Trophoblast cell (in vitro differentiated cells and primary cell): Measurements from ENCODE around the gene CSGALNACT2.

ENCODE experiments used
- DNase-seq, 2 donors: peaks; one replicate each; pipeline ENCODE4 v3.0.0-alpha.2; 2016
- H2AFZ ChIP-seq: 2 replicates; pipeline ENCODE4 v1.6.1; 2013; ENCODE audit warnings: low read length, moderate library complexity, mild to moderate bottlenecking; ENCODE audit not compliant: insufficient read depth, poor library complexity
- H2AK5ac ChIP-seq: 2 replicates; pipeline ENCODE4 v1.6.1; 2013; ENCODE audit warnings: mild to moderate bottlenecking, low read length
- H2BK120ac ChIP-seq: 2 replicates; pipeline ENCODE4 v1.6.1; 2013; ENCODE audit warnings: low read length, mild to moderate bottlenecking, moderate library complexity; ENCODE audit not compliant: insufficient read depth, poor library complexity
- H2BK12ac ChIP-seq: 2 replicates; pipeline ENCODE4 v1.6.1; 2013; ENCODE audit warnings: mild to moderate bottlenecking, low read length, moderate library complexity
- H2BK5ac ChIP-seq: 2 replicates; pipeline ENCODE4 v1.6.1; 2013; ENCODE audit warnings: low read length, low read depth, moderate library complexity, mild to moderate bottlenecking; ENCODE audit not compliant: poor library complexity
- H3K14ac ChIP-seq: 2 replicates; pipeline ENCODE4 v1.6.1; 2013; ENCODE audit warnings: mild to moderate bottlenecking, low read length
- H3K18ac ChIP-seq: 2 replicates; pipeline ENCODE4 v1.6.1; 2013; ENCODE audit warnings: mild to moderate bottlenecking, low read length
- H3K23ac ChIP-seq: 2 replicates; pipeline ENCODE4 v1.6.1; 2013; ENCODE audit warnings: low read length
- H3K27ac ChIP-seq: 2 replicates; pipeline ENCODE4 v1.5.1; 2013; ENCODE audit warnings: low read depth, mild to moderate bottlenecking, inconsistent platforms, low read length, moderate library complexity
- H3K27me3 ChIP-seq: 2 replicates; pipeline ENCODE4 v1.6.1; 2013; ENCODE audit warnings: inconsistent platforms, mild to moderate bottlenecking, low read length, moderate library complexity; ENCODE audit not compliant: insufficient read depth
- H3K36me3 ChIP-seq, 2 experiments: 1 replicate in 1 of 2; 2 replicates in 1 of 2; pipeline ENCODE4 v1.6.1; 2013; ENCODE audit warnings: low read length in 2 of 2, mild to moderate bottlenecking in 2 of 2, moderate library complexity in 1 of 2; ENCODE audit not compliant: insufficient read depth in 2 of 2, control insufficient read depth in 1 of 2
- H3K4ac ChIP-seq: 2 replicates; pipeline ENCODE4 v1.6.1; 2013; ENCODE audit warnings: low read depth, mild to moderate bottlenecking, low read length, moderate library complexity
- H3K4me1 ChIP-seq, 2 experiments: 1 replicate in 1 of 2; 2 replicates in 1 of 2; pipeline ENCODE4 v1.6.1; 2013; ENCODE audit warnings: low read length in 2 of 2, mild to moderate bottlenecking in 2 of 2, moderate library complexity in 1 of 2; ENCODE audit not compliant: insufficient read depth in 2 of 2, control insufficient read depth in 1 of 2
- H3K4me2 ChIP-seq: 2 replicates; pipeline ENCODE4 v1.6.1; 2013; ENCODE audit warnings: inconsistent platforms, mild to moderate bottlenecking, low read length, moderate library complexity
- H3K4me3 ChIP-seq: 2 replicates; pipeline ENCODE4 v1.5.1; 2013; ENCODE audit warnings: mild to moderate bottlenecking, low read depth, low read length, inconsistent platforms
- H3K79me1 ChIP-seq: one replicate; pipeline ENCODE4 v1.6.1; 2013; ENCODE audit warnings: low read length
- H3K79me2 ChIP-seq: 2 replicates; pipeline ENCODE4 v1.6.1; 2013; ENCODE audit warnings: low read length, mild to moderate bottlenecking; ENCODE audit not compliant: control insufficient read depth, insufficient read depth, poor library complexity
- H3K9ac ChIP-seq: 2 replicates; pipeline ENCODE4 v1.6.1; 2013; ENCODE audit warnings: mild to moderate bottlenecking, low read length
- H3K9me3 ChIP-seq: 2 replicates; pipeline ENCODE4 v1.6.1; 2013; ENCODE audit warnings: low read depth, mild to moderate bottlenecking, control low read depth, inconsistent platforms, low read length; ENCODE audit not compliant: insufficient read depth
- H4K12ac ChIP-seq: 2 replicates; pipeline ENCODE4 v1.6.1; 2013; ENCODE audit warnings: low read depth, mild to moderate bottlenecking, low read length, moderate library complexity
- H4K8ac ChIP-seq: 2 replicates; pipeline ENCODE4 v1.6.1; 2013; ENCODE audit warnings: low read depth, mild to moderate bottlenecking, low read length, moderate library complexity
- H4K91ac ChIP-seq: one replicate; pipeline ENCODE4 v1.6.1; 2013; ENCODE audit warnings: low read depth, mild to moderate bottlenecking, low read length, moderate library complexity
- WGBS: extraction: QIAGEN DNeasy Blood & Tissue Kit; methylation state at CpG from one replicate; pipeline ENCODE4 v1.1.7; 2013; ENCODE audit warnings: missing lambda C conversion rate; ENCODE audit not compliant: insufficient read length, insufficient coverage; ENCODE audit errors: extremely low coverage; 5-methylcytosine and 5-hydroxymethylcytosine counted together

Gene CSGALNACT2

DNA sequence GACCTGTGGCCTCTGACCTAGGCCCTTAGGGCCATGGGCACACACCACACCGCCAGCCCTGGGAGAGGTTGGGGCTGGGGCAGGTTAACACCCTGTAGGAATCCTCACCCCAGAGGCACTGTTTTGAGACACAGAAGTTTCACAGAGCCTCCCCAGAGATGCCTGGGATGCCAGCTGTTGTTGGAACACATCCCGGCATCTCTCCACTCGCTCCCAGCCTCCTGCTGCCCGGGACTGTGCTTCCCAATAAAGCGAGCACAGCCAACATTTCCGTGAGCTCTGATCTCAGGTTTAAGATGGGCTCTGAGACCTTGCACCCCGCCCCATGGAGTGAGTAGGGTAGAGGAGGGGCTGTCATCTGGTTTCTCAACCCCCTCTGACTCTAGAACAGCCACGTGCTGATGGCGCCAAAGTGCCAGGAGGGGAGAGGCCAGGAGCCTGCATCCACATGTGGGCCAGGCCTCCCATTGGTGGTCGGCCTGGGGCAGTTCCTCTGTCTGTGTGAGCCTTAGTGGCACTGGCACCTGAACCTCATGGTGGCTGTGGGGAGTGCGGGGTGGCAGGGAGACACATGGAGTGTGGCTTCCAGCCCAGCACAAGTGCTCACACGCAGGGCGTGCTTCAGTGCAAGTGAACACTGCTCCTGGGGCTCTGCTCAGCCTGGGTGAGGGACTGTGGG lies 73.9 kb downstream of the CSGALNACT2 start:
- Histone ChIP-seq H3K9me3 (no peaks in the 10 kb centered on the region), H3K27ac (no peak overlapping the region), H2BK12ac (no peak overlapping the region), H3K4ac (no peak overlapping the region), H2BK5ac (no peak overlapping the region), H3K79me2 (no peaks in the 10 kb centered on the region), H3K27me3 (no peaks in the 10 kb centered on the region), H4K8ac (no peak overlapping the region), H2AFZ (no peak overlapping the region), H2BK120ac (no peak overlapping the region), H3K23ac (no peak overlapping the region), H3K4me1 (no peaks in the 10 kb centered on the region), H4K91ac (no peak overlapping the region), H3K79me1 (no peaks in the 10 kb centered on the region), H4K12ac (no peak overlapping the region), H3K9ac (no peak overlapping the region), H3K4me3 (no peak overlapping the region), H3K36me3 (no peaks in the 10 kb centered on the region), H2AK5ac (no peak overlapping the region), H3K18ac (no peak overlapping the region), H3K14ac (no peak overlapping the region), H3K4me2 (no peak overlapping the region)
- WGBS: no CpG with 5 or more reads among the region's 13 CpGs
- no peak for DNase-seq

DNA sequence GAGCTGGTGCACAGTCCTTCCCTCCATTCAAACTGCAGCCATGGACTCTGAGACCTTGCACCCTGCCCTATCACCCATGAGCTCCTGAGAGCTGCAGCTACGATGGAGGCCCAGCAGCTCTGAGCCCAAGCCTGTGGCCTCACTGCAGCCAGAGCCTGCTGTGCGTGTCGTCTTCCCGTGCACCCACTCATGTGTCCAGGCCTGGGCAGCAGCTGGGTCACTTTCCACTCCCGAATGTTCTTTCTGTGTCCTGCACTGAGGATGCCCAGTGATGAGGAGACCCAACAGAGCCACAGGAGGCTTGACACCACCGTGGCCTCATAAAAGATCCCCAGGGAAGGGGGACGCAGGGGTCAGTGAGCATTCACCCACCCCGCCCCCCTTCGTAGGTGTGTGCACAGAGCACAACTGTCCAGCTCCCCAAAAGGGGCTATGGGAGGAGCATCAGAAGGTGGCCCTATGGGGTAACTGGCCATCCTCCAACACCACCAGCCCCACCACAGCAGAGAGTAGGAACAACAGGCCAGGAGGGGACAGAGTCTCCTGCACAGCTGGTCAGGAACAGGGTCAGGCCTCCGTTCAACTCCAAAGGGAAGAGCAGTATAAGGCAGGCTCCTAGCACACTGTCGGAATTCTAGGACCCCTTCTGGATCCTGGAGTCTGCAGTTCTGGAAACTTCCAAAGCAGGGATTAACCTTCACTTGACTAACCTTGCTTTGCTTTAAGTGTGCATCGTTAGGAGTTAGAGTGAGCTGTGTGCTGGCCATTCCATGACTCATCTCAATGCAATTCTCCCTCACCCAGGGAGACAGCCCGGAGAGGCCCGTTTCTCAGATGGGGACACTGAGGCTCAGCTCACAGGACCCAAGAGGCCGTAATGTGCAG lies 76.1 kb downstream of the CSGALNACT2 start:
- no peak overlapping the region for H2BK5ac ChIP-seq
- no peak overlapping the region for H2BK120ac ChIP-seq
- H3K4me1 ChIP-seq: no peaks in the 10 kb centered on the region
- no CpG with 5 or more reads among the region's 15 CpGs for WGBS
- no peaks in the 10 kb centered on the region for H3K9me3 ChIP-seq
- no peak overlapping the region for H3K9ac ChIP-seq
- H3K27me3 ChIP-seq: no peaks in the 10 kb centered on the region
- no peak overlapping the region for H3K4me2 ChIP-seq
- H3K4ac ChIP-seq: no peak overlapping the region
- H2AFZ ChIP-seq: no peak overlapping the region
- H3K79me1 ChIP-seq: no peaks in the 10 kb centered on the region
- no peak overlapping the region for H3K14ac ChIP-seq
- H3K27ac ChIP-seq: no peak overlapping the region
- H2AK5ac ChIP-seq: no peak overlapping the region
- no peaks in the 10 kb centered on the region for H3K36me3 ChIP-seq
- no peak overlapping the region for H4K12ac ChIP-seq
- no peak overlapping the region for H3K23ac ChIP-seq
- H3K4me3 ChIP-seq: no peak overlapping the region
- H3K79me2 ChIP-seq: no peaks in the 10 kb centered on the region
- peak in 1 of 2 donors; percentile 55 for DNase-seq
- no peak overlapping the region for H4K91ac ChIP-seq
- H4K8ac ChIP-seq: no peak overlapping the region
- no peak overlapping the region for H3K18ac ChIP-seq
- no peak overlapping the region for H2BK12ac ChIP-seq

DNA sequence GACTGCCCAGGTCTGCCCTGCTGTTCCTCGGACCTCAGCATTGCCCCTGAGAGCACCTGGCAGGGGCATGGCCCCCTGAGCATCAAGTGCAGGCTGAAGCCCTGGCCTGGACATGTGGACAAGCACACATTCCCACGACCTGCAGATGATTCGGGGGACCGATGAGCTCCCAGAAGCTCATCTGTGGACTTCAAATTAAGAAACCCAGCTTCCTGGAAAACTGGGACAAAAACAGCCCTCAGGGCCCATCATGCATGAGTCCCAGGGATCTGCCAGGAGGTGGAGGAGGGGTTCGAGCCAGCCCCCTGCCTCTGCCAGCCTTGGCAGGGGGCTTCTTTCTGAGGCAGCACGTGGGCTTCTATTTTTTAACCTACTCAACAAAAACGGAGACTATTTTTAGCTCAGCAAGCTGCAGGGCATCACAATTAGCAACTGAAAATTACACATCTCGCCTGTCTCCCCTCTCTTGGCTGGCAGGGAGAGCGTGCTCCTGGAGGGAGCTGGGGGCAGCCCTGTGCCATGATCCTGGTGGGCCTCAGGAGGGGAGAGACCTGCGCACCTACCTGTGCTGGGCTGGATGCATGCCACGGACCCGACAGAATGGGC lies 76.8 kb downstream of the CSGALNACT2 start:
- H3K4me2 ChIP-seq: no peak overlapping the region
- H3K27me3 ChIP-seq: no peaks in the 10 kb centered on the region
- H4K8ac ChIP-seq: no peak overlapping the region
- no peak overlapping the region for H3K9ac ChIP-seq
- no peak overlapping the region for H3K23ac ChIP-seq
- H3K18ac ChIP-seq: no peak overlapping the region
- H3K4ac ChIP-seq: no peak overlapping the region
- H3K79me1 ChIP-seq: no peaks in the 10 kb centered on the region
- DNase-seq: no peak
- no peak overlapping the region for H2AK5ac ChIP-seq
- no peak overlapping the region for H3K27ac ChIP-seq
- no peak overlapping the region for H4K91ac ChIP-seq
- H2AFZ ChIP-seq: no peak overlapping the region
- H2BK5ac ChIP-seq: no peak overlapping the region
- H4K12ac ChIP-seq: no peak overlapping the region
- no peak overlapping the region for H2BK12ac ChIP-seq
- no peaks in the 10 kb centered on the region for H3K79me2 ChIP-seq
- no peak overlapping the region for H3K4me3 ChIP-seq
- H3K14ac ChIP-seq: no peak overlapping the region
- H2BK120ac ChIP-seq: no peak overlapping the region
- H3K9me3 ChIP-seq: no peaks in the 10 kb centered on the region
- no peaks in the 10 kb centered on the region for H3K4me1 ChIP-seq
- no CpG with 5 or more reads among the region's 12 CpGs for WGBS
- no peaks in the 10 kb centered on the region for H3K36me3 ChIP-seq

- H3K79me1 ChIP-seq: no peaks in the 10 kb centered on the region
- no peaks in the 10 kb centered on the region for H3K36me3 ChIP-seq
- H2BK5ac ChIP-seq: no peak overlapping the region
- H3K4me2 ChIP-seq: no peak overlapping the region
- no peak overlapping the region for H3K23ac ChIP-seq
- H2BK12ac ChIP-seq: no peak overlapping the region
- DNase-seq: no peak
- no peak overlapping the region for H4K91ac ChIP-seq
- no peaks in the 10 kb centered on the region for H3K27me3 ChIP-seq
- no peak overlapping the region for H4K8ac ChIP-seq
- no peak overlapping the region for H3K4ac ChIP-seq
- H3K4me3 ChIP-seq: no peak overlapping the region
- H3K9ac ChIP-seq: no peak overlapping the region
- H3K14ac ChIP-seq: no peak overlapping the region
- H3K27ac ChIP-seq: no peak overlapping the region
- no peak overlapping the region for H2AFZ ChIP-seq
- no CpG with 5 or more reads among the region's 19 CpGs for WGBS
- no peaks in the 10 kb centered on the region for H3K4me1 ChIP-seq
- no peaks in the 10 kb centered on the region for H3K79me2 ChIP-seq
- no peak overlapping the region for H3K18ac ChIP-seq
- no peak overlapping the region for H2AK5ac ChIP-seq
- no peak overlapping the region for H2BK120ac ChIP-seq
- no peaks in the 10 kb centered on the region for H3K9me3 ChIP-seq
- no peak overlapping the region for H4K12ac ChIP-seq
These were observed 77.7 kb downstream of the CSGALNACT2 start for GRCh38 chr10:43215758-43216455.
